Activated CD8-positive, alpha-beta memory T cell treated with anti-CD3 and anti-CD28 coated beads for 36 hours (primary cell): ENCODE results near the gene CD6. TPM values are rescaled to one million over a fixed set of nuclear protein-coding genes. Genes with fewer than 3 reads are reported as not detected.

ENCODE experiments used
- CTCF ChIA-PET: fragments of 350-600 bp; sonication (Branson Sonifier 250); formaldehyde crosslinking; loops from one replicate; lab custom pipeline; 2021; ENCODE audit warnings: antibody characterized with exemption; lab: Charles Lee
- POLR2A ChIA-PET: fragments of 350-600 bp; sonication (Branson Sonifier 250); formaldehyde crosslinking; loops from one replicate; lab custom pipeline; 2021; ENCODE audit warnings: antibody characterized with exemption; lab: Charles Lee
- total RNA-seq, 2 experiments: library from RNA; stranded (reverse); gene quantifications; one replicate each; pipeline ENCODE4 v1.2.3, GENCODE V29; 2021

CD6 gene
- total RNA-seq, 2 experiments from 2014 or later, result 209 to 212 TPM

GRCh38 chr11:61062181-61062930 is 90.9 kb downstream of the CD6 start:
- CTCF ChIA-PET, result interaction anchor here (1.2 to 1.4 kb wide), 2 partner anchors 19 to 67 kb away, joined by 3 read pairs; no protein-coding TSS in a partner anchor
- POLR2A ChIA-PET, result interaction anchor here (0.7 to 2.5 kb wide), 6 partner anchors 20 to 78 kb away, joined by 3 to 13 read pairs (median 6); no protein-coding TSS in a partner anchor

GRCh38 chr11:61065236-61065635 is 93.8 kb downstream of the CD6 start:
- ChIA-PET CTCF (interaction anchor here (0.7 to 1.2 kb wide), 5 partner anchors 9 to 157 kb away, joined by 3 to 4 read pairs (median 4); no protein-coding TSS in a partner anchor), POLR2A (interaction anchor here (0.9 to 1.4 kb wide), 4 partner anchors 12 to 77 kb away, joined by 3 read pairs; no protein-coding TSS in a partner anchor)

- ChIA-PET CTCF (interaction anchor here (1.1 to 1.2 kb wide), 2 partner anchors 10 to 12 kb away, joined by 3 to 4 read pairs; no protein-coding TSS in a partner anchor), POLR2A (interaction anchor here (0.9 to 1.4 kb wide), 4 partner anchors 11 to 78 kb away, joined by 3 read pairs; no protein-coding TSS in a partner anchor)
Observed at GRCh38 chr11:61065955-61066638, 94.6 kb downstream of the CD6 start.

- ChIA-PET POLR2A (interaction anchor here (0.6 kb wide), 1 partner anchor 39 kb away, joined by 3 read pairs; no protein-coding TSS in a partner anchor), CTCF (interaction anchor here (1.2 kb wide), 2 partner anchors 12 to 17 kb away, joined by 3 to 6 read pairs; no protein-coding TSS in a partner anchor)
Observed at GRCh38 chr11:61066645-61067044, 95.2 kb downstream of the CD6 start.

GRCh38 chr11:61067782-61068446 is 96.4 kb downstream of the CD6 start:
- POLR2A ChIA-PET, result interaction anchor here (0.5 kb wide), 1 partner anchor 24 kb away, joined by 3 read pairs; no protein-coding TSS in a partner anchor
- CTCF ChIA-PET, result interaction anchor here (1.2 kb wide), 1 partner anchor 15 kb away, joined by 6 read pairs; no protein-coding TSS in a partner anchor

- ChIA-PET CTCF (no interaction called here), POLR2A (no interaction called here)
Observed at GRCh38 chr11:61068581-61068980, 97.1 kb downstream of the CD6 start.

- POLR2A ChIA-PET, result no interaction called here
- CTCF ChIA-PET, result interaction anchor here (1.0 kb wide), 1 partner anchor 13 kb away, joined by 5 read pairs; no protein-coding TSS in a partner anchor
Observed at GRCh38 chr11:61069427-61069826, 97.9 kb downstream of the CD6 start.

Other genes starting within 250 kb of the CD6 start
- gene MS4A18, start 247.0 kb upstream of the CD6 start, total RNA-seq, result not detected
- not detected for gene MS4A15, start 214.8 kb upstream of the CD6 start, total RNA-seq
- gene MS4A10, start 186.3 kb upstream of the CD6 start, total RNA-seq, result not detected
- 100 to 1,000 TPM; 107 to 110 TPM for gene CCDC86, start 129.6 kb upstream of the CD6 start, total RNA-seq
- under 1 TPM; 0.15 to 0.19 TPM for gene PTGDR2, start 115.7 kb upstream of the CD6 start, total RNA-seq
- not detected for gene ZP1, start 104.1 kb upstream of the CD6 start, total RNA-seq
- 100 to 1,000 TPM; 199 to 204 TPM for gene PRPF19, start 65.1 kb upstream of the CD6 start, total RNA-seq
- 100 to 1,000 TPM; 145 to 154 TPM for gene TMEM109, start 57.5 kb upstream of the CD6 start, total RNA-seq
- 1 to 10 TPM in 1 of 2 experiments, under 1 TPM in 1; 0.99 to 1.1 TPM for gene TMEM132A, start 47.2 kb upstream of the CD6 start, total RNA-seq
- 1 to 10 TPM in 1 of 2 experiments, under 1 TPM in 1; 0.95 to 2.3 TPM for gene SLC15A3, start 19.5 kb upstream of the CD6 start, total RNA-seq
- 100 to 1,000 TPM; 136 to 150 TPM for gene CD5, start 130.8 kb downstream of the CD6 start, total RNA-seq
- gene VPS37C, start 189.7 kb downstream of the CD6 start, total RNA-seq, result 1 to 10 TPM; 8.9 to 9.7 TPM
- not detected for gene PGA3, start 231.8 kb downstream of the CD6 start, total RNA-seq